Stimulated activated CD8-positive, alpha-beta memory T cell treated with anti-CD3 and anti-CD28 coated beads, Interleukin-12 subunit alpha, Interleukin-12 subunit beta, amount 100 ng/mL, for 4 hours (primary cell): ENCODE data around the gene MVK.
A peak's percentile ranks its signal among the peaks of the same experiment; 100 is the strongest.
"Not testable (repeated sequence)": the region's sequence is repeated elsewhere in the genome, so short reads cannot be mapped to it uniquely, and the experiment has no call there.

Experiments
- DNase-seq: peaks from one replicate; pipeline ENCODE4 v3.0.0-alpha.2; 2020; ENCODE audit warnings: low read depth

The MVK gene

DNA sequence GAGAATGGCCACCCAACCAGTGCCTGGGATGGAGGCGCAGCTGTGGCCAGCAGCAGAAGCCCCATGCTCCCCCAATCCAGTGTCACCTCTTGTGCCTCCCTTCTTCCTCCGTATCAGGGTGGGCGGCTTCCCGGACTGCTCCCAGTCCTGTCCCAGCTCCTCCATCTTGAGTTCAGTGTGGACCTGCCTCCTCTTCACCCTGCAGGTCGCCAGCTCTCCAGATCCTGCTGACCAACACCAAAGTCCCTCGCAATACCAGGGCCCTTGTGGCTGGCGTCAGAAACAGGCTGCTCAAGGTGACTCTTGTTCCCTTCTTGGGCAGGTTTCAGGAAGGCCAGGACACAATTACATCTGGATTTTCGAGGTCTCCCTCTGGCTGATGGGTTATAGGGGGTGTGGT lies 17.0 kb downstream of the MVK start:
- no peak for DNase-seq

DNA sequence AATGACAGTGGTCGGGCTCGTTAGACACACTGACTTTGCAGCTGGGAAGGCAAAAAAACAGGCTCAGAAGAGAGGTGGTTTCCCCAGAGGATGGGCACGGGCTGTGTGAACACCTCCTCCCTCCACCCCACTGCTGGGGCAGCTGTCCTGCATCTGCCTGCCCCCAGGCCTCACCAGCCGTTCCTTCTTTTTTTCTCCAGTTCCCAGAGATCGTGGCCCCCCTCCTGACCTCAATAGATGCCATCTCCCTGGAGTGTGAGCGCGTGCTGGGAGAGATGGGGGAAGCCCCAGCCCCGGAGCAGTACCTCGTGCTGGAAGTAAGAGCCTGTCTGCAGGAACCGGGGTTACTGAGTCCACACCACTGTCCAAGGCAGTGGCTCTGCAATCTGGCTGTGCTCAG lies 17.4 kb downstream of the MVK start:
- no peak for DNase-seq

DNA sequence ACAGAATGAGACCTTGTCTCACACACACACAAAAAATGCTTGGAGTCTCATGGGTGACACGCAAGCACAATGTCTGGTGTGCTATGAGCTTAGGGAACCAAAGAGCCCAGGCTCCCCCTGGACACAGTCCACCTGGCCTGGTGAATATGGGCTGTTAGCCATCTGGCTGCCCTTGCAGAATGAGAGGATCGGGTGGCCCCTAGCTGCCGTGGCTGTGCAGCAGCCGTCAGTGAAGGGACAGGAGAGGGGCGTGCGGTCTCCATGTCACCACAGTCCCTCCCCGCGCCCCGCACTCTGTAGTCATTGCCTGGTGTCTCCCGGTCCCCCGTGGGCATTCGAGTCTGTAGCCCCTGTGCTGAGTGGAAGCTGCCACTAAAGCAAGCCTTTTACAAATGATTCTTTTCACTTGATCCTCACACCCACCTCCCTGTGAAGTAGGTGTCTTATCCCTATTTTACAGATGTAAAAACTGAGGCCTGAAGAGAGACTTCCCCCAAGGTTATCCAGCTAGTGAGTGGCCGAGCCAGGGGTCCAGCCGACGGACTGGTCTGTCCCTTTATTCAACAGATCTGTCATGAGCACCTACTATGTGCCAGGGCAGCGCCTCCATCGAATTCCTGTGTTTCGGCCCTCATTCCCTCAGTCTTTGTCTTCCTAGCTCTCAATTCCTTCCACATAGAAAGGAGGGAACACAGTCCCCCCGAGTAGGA lies 18.8 kb downstream of the MVK start:
- DNase-seq, result no peak

DNA sequence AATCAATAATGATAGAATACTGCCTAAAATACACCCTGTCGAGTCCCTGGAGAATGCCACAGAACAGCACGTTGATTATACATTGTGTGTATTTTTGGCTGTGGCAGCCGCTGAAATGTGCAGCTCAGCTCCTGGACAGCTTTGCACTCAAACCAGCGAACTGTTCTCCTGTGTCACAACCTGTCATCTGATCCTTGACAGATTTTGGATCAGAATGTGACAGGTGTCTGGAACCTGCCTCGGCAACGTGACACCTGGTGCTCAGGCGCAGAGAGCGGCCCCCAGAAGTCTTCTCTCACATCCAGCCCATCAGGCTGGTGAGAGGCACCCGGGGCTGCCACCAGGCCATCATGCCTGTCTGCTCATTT lies 19.3 kb downstream of the MVK start:
- no peak for DNase-seq

DNA sequence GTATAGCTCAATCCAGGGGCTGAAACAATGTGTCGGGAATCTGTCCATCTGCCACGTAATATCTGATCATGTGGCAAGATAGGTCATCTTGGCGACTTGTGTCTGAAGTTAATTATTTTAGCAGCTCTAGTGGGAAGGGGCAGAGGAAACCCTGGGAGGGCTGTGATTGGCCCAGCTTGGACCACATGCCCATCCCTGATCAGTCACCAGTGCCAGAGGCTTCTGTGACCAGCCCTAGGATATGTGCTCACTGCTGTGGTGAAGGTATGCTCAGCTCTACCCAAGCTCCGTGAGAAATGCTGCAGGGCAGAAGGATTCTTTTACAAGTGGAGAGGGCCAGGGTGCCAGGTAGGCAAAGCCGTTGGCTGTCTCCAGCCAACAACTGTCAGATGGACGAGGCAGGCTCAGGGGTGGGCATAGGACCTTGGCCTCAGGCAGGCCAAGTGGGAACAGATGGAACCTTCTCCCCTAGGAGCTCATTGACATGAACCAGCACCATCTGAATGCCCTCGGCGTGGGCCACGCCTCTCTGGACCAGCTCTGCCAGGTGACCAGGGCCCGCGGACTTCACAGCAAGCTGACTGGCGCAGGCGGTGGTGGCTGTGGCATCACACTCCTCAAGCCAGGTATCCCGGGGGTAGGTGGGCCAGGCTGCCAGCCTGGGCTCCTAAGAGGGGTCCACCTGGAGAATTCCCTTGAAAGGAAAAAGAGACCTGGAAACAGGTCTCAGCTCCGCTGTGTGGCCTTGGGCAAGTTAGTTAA lies 21.1 kb downstream of the MVK start:
- no peak for DNase-seq

DNA sequence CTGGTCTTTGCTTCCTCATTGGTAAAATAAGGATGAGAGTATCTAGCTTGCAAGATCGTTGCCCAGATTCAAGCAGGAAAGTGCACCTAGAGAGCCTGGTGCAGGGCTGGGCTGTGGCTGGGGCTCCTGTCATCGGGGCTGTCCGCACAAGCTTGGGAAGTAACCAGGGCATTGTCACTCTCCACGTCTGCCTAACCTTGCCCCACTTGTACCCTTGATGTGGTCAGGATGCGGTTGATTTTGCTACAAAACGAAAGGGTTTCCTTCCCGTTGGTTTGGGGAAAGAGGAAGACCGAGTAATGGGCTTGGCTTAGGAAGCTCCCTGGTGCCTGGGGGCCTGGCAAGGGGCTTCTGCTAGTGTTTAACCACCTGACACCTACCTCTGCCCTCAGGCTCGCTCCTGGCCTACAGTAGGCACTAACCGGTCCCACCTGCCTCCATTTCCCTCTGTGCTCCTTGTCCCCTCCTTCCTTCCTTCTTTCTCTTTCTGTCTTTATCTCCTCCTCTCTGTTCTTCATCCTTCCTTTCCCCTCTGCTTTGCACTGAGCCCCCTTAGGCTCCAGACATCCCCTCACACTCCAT lies 21.8 kb downstream of the MVK start:
- DNase-seq, result no peak

DNA sequence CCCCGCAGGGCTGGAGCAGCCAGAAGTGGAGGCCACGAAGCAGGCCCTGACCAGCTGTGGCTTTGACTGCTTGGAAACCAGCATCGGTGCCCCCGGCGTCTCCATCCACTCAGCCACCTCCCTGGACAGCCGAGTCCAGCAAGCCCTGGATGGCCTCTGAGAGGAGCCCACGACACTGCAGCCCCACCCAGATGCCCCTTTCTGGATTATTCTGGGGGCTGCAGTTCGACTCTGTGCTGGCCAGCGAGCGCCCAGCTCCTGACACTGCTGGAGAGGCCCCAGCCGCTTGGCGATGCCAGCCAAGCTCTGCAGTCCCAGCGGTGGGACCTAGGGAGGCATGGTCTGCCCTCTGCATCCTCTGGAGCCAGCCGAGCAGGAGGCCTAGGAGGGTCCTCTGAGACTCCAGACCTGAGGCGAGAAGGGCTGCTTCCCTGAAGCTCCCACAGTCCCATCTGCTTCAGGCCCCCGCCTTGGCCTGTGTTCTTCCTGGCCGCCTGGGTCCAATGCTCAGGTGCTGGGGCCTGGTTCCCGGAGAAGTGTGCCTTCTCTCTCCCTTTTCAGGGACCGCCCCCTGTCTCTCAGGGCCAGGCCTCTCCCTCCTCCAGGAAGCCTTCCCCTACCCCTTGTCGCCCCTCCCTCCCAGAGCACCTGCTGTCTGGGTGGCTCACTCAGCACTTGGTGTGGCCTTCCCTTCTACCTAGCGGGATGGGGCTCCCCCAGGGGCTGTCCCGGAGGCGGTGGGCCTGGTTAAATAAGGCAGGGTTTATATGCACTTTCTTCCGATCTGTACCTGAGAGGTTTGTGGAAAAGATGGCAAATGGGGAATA lies 23.0 kb downstream of the MVK start:
- DNase-seq, result no peak

DNA sequence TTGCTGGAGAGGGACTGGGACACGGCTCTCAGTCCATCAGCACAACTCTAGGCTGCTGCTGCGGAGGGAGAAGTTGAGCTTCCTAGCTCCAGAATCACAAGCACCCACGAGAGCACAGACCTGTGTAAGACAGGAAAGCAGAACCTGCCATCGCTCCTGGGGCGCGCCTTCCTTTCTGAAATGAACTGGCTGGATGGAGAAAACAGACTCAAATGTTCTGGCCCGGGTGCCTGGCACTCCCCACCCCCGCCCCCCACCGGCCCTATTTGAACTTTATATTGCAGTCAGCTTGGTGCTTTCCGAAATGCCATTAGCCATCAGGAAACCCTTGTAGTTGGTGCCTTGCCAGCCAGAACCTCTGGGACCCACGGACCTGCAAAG lies 23.8 kb downstream of the MVK start:
- DNase-seq, result no peak

DNA sequence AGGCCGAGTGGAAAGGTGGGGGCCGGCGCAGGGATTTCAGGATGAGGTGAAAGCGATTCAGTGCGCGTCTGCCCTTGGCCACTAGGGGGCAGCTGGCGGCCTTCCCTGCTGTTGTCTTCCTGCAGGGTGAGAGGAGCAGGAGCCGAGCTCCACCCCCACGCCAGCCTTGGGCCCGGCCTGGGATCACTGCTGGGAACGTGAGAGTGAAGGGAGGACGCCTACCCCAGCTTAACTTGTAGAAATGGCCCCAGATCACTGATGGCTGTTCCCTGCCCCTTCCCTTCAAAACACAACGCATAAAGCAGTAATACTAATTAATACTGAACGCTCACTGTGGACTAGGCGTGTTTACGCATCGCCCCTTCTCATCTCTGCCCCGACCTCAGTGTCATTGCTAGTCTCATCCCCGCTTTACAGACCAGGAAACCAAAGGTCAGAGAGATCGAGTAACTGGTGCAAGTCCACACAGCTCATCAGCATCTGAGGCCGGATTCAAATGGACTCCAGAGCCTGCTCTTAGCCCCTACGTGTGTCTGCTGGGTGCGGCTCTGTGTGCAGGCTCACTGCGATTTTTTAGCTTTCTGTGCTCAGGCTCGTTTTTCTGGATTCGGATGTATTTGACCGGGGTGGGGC lies 24.3 kb downstream of the MVK start:
- peak; percentile 28 for DNase-seq

DNA sequence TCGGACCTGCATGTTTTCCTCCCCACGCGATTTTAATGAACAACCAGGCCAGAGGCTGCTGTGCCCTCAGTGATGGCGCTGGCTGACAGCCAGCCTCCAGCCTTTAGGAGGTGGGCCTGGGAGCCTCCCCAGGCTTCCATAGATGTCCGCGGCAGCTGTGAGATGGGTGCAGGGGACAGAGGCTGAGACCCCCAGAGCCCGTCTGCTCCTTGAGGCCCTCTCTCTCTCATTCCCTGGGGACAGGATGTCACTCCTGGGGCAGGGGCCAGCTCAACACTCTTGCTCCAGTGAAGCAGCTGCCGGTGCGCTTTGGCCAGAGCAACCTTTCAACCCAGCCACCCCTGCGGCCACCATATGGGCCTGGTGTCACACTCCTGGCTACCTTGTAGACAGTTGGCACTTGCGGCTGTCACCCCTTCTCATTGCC lies 24.8 kb downstream of the MVK start:
- no peak for DNase-seq

DNA sequence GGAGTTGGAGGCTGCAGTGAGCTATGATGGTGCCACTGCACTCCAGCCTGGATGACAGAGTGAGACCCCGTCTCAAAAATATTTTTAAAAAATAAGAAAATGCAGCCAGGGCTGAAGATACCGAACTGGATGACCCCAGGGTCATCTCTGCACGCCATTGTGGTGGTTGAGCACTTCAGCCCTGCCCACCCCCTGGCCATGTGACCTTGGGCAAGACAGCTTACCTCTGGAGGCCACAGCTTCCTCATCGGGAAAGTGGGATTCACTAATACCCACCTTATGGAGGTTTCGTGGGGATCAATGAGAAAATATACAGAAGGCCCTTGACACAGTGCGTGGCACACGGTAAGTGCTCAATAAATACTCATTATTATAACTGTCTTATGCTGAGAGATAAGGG lies 25.5 kb downstream of the MVK start:
- no peak for DNase-seq

DNA sequence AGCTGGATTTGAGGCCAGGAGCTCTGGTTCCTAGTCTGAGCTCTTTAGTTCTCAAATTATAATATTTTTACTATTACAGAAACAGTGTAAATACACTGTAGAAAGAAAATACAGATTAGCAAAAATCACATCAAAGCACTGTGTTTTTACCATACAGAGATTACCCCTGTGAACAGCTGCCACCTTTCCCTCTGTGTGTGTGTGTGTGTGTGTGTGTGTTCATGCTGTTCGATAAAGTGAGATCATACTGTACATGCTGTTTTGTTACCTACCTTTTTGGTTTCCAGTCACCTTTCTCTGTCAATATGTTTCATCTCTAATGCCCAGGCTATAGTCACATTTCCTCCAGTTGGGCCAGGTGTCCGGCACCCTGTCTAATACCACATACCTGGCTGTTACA lies 26.9 kb downstream of the MVK start:
- DNase-seq, result no peak

DNA sequence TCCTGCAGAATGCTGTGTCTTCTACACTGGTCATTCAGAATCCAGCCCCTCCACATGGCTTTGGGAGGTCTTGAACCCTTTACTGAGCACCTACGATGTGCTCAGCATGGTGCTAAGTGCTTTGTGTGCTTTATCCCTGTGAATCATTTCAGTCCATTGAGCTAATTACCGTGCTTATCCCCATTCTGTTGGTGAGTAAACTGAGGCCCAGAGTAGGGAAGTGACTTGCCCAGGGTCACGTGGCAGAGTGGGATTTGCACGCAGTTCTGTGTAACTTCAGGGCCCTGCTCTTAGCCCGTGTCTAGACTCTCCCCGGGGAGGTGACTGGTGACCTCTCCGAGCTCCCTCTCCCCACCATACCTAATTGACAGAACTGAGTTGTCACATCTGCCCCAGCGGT lies 27.4 kb downstream of the MVK start:
- no peak for DNase-seq

DNA sequence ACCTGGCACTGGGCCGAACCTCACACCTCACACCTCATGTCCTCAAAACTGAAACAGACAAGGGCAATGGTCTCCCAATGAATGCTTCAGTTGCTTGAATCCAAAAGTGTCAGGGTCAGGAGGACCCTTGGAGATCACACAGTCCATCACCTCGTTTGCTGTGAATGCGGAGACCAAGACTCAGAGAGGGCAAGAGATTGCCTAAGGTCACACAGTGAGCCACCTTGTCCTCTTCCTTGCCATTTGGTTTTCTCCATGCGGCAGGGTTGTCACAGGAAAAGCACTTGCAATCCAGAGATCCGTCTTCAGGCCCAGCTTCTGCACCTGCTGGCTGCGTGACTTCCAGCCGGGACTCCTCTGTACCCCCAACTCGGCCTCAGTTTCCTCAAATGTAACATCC lies 28.0 kb downstream of the MVK start:
- DNase-seq, result no peak

DNA sequence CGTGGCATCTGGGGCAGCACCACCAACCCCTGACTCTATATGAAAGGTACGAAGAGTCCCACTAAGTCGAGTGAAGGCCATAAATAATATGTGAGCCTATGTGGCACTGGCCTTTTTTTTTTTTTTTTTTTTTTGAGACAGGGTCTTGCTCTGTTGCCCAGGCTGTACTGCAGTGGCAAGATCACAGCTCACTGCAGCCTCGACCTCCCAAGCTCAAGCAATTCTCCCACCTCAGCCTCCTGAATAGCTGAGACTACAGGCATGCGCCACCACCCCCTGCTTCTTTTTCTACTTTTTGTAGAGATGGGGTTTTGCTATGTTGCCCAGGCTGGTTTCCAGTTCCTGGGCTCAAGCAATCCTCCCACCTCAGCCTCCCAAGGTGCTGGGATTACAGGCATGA lies 28.5 kb downstream of the MVK start:
- DNase-seq, result not testable (repeated sequence)

DNA sequence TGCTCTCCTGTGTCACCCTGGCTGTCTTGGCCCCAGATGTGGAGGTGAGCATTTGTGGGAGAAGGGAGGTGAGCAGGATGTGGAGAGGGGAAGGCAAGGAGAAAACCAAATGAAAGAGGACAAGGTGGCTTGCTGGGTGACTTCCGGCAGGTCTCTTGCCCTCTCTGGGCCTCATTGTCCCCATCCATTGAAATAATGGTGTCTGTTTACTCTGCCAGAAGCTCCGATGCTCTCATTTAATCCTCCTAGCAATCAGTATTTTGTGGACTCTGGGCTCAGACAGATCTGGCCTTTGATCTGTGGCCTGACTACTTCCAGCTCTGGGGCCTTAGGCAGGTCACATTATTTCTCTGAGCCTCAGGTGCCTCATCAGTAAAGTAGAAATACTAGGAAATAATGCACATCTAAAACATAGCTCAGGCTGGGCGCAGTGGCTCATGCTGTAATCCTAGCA lies 30.6 kb downstream of the MVK start:
- no peak for DNase-seq

DNA sequence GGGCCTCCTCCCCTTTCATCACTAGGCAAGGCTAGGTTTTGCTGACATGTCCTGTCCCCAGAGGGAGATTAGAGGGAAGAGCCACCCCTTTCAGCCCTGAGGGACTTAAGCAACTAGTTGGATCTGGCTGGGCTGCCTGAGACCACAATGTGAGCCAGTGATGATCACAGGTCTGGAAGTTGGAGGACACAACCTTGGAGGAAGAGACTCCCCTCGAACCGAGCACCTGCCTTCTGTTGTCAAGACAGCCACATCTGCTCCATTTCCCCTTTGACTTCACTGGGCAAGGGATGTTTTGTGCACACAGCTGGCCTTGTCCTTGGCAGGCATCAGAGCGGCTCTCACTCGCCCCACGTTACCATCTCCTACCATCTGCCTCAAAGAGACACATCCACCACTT lies 31.4 kb downstream of the MVK start:
- no peak for DNase-seq

DNA sequence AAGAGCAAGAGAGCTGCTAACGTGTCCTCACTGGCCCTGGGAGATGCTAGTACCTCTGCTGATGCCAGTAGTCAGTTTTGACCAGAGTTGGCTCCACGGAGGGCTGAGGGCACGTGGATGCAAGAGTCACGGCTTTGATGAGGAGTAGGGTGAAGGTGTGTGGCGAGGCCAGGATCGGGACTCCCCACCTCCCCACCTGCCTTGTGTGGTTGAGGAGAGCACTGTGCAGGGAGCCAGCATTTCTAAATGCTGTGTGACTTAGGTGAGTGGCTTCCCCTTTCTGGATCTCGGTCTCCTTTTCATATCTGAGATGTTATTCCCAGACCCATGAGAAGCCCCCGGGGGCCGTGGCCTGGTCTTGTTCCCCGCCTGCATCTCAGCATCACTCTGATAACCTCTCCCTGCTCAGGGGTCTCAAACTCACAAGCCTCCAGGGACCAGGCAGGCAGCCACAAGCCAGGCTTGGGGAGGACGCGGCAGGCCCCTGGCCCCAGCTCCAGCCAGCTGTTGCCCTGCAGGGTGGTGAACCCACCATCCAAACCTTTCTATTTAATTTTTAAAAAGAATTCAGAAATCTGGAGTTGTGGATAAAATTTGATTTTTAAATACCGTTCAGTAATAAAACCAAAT lies 32.1 kb downstream of the MVK start:
- no peak for DNase-seq

DNA sequence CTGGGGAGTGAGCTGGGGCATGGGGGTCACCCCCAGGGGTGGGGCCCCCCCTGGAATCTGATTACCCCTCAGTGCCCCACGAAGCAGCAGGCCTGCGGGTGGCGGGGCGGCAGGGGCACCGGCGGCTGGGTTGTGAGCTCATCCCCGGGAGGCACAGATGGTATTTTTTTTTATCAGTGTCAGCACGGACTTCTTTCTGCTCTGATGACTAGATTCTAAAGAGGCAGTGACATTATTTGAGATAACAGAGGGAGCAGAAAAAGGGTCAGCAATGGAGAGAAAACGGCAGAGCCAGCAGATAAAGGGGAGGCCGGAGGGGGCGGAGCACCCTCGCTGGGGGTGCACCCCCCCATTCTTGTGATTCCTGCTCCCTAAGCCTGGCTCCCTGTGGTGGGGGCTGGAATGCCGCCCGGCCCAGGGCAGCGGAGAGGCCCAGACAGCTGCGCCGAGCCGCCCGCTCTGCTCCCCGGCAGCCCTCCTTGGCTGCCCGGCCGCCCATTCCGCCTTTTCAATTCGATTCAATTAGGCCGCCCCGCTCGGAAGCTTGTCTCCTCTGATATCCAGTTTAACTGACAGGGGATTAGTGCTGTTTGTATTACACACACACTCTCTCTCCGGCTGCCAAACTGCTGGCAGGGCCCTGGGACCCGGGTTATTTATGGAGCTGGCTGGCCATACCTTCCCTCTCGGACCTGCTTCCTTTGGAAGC lies 32.9 kb downstream of the MVK start:
- DNase-seq, result no peak

DNA sequence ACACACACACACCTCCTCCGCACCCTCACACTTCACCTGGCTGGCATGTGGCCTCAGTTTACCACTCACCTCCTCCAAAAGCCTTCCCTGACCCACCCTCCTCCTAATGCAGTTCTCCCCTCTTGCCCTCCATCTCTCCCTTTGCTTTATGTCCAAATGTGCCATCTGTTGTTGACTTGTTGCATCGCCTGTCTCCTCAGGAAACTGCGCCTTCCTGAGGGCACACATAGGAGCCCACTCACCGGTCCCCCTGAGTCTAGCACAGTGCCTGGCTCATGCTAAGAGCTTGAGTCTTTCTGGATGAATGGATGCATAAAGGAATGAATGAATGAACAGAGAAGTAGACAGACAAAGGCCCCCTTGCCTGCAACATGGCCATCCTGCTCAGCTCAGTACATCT lies 34.0 kb downstream of the MVK start:
- no peak for DNase-seq

DNA sequence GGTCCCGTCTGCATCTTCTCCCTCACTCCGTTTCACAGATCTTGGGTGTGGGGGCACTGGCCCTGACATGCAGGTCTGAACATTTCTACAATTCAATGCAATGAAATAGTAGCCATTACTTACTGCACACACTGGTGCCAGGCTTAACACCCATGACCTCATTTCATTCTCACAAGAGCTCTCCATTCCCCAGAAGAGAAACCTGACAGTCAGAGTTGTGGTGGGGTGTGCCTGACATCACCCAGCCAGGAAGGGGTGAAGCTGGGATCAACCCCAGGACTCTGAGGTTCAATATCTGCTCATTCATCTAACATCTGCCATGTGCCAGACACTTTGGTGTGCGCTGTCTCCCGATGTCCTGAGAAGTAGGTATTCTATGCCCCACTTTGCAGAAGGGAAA lies 34.7 kb downstream of the MVK start:
- no peak for DNase-seq
